GM19193 (cell line): ENCODE measurements around the gene ODC1.

Source experiments
- POLR2A ChIP-seq: IDR thresholded peaks from 4 replicates; pipeline ENCODE4 v1.6.1; 2011; ENCODE audit not compliant: insufficient read depth, insufficient read length; ENCODE audit errors: extremely low read depth

Gene ODC1

GRCh38 chr2:10448576-10449485 is 704 bp upstream of the ODC1 start:
- TF ChIP-seq POLR2A, result no peak

DNA sequence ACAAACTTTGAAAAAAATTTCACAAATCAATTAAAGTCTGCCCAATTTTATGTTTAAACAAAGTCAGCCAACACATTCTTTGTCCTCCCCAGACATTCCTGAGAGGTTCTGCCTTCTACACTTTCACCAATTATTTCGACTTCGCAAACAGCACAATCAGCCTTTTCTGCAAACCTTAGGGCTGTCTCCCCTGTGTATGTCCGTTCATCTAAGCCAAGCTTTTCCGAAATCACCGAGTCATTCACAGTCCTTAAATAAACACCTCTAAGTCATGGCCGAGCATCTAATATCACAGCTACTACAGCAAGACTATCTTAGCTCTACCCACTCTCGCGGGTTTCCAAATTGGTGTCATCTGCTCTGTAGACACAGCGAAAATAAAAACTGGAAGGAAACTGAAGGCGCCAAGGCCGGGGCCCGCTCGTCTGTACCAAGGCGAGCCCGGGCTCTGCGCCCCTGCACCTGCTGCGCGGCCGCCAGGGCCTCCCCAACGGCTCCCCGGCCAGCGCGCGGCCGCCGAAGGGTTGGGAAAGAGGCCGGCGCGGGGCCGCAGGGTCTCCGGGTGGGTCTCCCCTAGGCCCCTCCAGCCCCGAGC is 730 bp downstream of the ODC1 start:
- TF ChIP-seq POLR2A, result no peak

- TF ChIP-seq POLR2A, result no peak
Observed at GRCh38 chr2:10446631-10447030, 1.5 kb downstream of the ODC1 start.

DNA sequence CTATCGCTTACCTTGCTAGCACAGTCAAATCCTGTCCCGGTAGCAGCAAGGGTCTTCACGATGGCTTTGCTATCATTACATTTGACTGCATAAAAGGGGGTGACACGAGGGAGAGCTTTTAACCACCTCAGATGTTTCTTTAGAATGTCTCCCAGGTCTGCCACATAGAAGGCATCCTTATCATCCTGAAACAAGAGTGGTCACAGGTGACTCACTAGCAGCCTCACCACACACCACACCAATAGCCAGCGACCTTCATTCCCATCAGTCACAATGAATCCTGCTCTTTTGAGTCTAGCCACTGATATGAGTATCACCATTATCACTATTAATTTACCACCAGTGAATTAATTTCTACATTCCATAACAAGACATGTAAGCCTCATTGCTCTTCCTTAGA is 3.7 kb downstream of the ODC1 start:
- no peak for TF ChIP-seq POLR2A

DNA sequence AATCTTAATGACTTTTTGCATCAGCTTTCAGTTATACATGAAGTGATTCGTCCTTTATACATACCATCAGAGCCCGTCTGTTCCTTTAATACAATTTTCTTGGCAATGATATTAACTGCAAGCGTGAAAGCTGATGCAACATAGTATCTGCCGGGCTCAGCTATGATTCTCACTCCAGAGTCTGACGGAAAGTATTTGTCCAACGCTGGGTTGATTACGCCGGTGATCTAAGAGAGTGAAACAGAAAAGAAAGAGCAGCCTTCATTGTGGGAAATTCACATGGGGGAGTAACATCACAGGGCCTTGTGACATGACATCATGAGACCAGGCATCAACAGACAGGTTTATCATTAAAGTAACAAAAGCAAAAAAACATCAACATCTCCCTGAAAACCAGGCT is 6.2 kb downstream of the ODC1 start:
- no peak for TF ChIP-seq POLR2A

DNA sequence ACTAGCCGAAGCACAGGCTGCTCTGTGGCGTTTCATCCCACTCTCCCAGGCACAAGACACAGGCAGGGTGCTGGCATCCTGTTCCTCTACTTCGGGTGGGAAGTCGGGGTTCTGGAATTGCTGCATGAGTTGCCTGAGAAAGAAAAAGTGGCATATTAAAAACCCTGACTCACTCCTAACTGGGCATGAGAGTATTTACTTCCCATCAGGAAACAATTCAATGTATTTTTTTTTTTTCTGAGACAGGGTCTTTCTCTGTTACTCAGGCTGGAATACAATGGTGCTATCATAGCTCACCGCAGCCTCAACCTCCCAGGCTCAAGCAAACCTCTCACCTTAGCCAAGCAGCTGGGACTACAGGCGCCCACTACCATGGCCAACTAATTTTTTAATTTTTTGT is 7.4 kb downstream of the ODC1 start:
- no peak for TF ChIP-seq POLR2A

- TF ChIP-seq POLR2A, result no peak
Observed at GRCh38 chr2:10439971-10440370, 8.2 kb downstream of the ODC1 start.

DNA sequence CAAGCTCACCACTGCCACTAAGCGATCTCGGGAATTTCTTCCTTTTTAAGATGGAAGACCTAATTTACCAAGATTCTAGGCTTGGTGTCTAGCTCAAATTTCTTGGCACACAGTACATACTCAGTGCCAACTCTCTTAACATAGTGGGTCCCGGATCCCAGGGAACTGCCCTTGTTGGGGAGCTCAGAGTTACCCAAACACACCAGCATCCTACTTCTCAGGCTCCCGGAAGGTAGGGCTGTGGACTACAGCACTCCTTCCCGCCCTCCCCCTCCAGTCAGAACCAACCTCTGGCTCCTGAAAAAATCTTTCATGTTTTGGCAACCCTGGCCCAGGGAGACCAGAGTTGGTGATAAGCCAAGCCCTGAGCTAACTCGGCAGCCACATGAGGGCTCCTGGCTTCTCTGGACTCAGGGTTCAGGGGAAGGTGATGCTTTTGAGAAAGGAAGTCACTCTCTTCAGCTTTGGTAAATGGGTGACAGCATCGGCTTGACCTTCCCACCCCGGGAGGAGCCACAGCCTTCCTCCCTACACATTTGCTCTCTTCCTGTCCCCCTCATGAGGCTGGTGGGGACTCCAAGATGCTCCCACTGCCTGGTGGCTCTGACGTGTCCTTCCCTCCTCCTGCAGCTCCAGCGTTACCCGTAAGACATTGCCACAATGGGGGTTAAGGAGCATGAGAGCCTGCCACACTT is 8.8 kb downstream of the ODC1 start:
- TF ChIP-seq POLR2A, result peak; percentile 22

GRCh38 chr2:10438688-10439087 is 9.4 kb downstream of the ODC1 start:
- TF ChIP-seq POLR2A, result peak; percentile 59

- TF ChIP-seq POLR2A, result no peak
Observed at GRCh38 chr2:10437806-10438205, 10.3 kb downstream of the ODC1 start.

GRCh38 chr2:10436583-10437110 is 11.5 kb downstream of the ODC1 start:
- no peak for TF ChIP-seq POLR2A

DNA sequence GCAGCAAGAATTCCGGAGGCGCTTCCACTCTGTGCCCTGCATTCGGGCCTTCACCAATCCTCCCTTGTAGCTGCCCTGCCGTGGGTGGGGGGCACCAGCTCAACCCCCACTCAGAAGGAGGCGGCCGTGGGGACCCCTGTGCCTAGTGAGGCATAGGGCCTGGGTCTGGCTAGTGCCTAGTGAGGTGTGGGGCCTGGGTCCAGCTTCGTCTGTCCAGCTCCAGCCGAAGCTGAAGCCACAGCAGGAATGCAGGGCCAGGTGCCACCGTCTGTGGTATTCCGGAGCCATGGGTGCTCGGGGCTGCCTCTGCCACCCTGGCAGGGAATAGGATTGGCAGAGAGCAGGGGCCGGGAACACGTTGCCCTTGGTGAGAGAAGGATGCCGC is 12.3 kb downstream of the ODC1 start:
- TF ChIP-seq POLR2A, result no peak

GRCh38 chr2:10434886-10435819 is 13.0 kb downstream of the ODC1 start:
- no peak for TF ChIP-seq POLR2A
